H1 (cell line): ENCODE results near the gene GNLY. TPM values are rescaled to one million over a fixed set of nuclear protein-coding genes. Genes with fewer than 3 reads are reported as not detected.

ENCODE experiments used
- polyA plus RNA-seq, 7 experiments: library from polyadenylated mRNA; depleted of rRNA in 3 of 7; stranded (reverse) in 5 of 7; unstranded in 2 of 7; fragments of >200 nt in 5 of 7; fragments of 200-250 nt in 2 of 7; gene quantifications; 1 replicate in 5 of 7; 2 replicates in 1 of 7; 4 replicates in 1 of 7; pipeline versions ENCODE4 v1.2.1 to v1.2.3, GENCODE V29; 2011 to 2013; ENCODE audit warnings: missing spikeins in 2 of 7, mixed read lengths in 2 of 7
- total RNA-seq: library from RNA; stranded (reverse); fragmentation: NEBNext Ultra II Directional; extraction: Animal tissue kit (Norgen Biotek cat#: 25700); gene quantifications from 2 replicates; pipeline ENCODE4 v1.2.1, GENCODE V29; 2021
- TF ChIP-seq, protein P1 (sequence below): fragments of 300-600 bp; sonication (generic); IDR thresholded peaks from 2 replicates; pipeline ENCODE4 v1.7.1; 2012; ENCODE audit warnings: low read length, moderate library complexity, mild to moderate bottlenecking, inconsistent platforms; ENCODE audit not compliant: insufficient replicate concordance

GNLY gene
- total and polyA plus RNA-seq, 2 of the 8 experiments (the other 6 are each of a cell fraction or from before 2014, with no cell fraction given), result 0.03 TPM; not detected in 1

DNA sequence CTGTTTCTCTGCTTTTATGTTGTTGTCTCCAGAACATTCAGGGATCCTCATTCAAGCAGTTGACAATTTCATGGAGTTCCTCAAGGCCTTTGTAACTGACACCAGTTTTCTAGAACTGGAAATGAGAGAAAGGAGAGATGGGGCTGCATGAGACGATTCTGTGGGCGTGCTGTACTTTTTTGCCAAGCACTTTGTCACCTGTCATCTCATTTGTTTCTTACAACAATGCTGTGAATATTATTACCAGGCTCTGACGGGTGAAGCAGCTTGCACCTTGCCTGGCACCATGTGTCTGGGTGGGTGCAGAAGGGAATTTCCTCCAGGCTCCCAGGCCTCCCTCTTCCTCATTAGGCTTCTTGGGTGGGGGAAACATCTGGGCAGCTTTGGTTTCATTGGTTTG lies 37.4 kb downstream of the GNLY start (continued):
- TF ChIP-seq, protein P1, sequence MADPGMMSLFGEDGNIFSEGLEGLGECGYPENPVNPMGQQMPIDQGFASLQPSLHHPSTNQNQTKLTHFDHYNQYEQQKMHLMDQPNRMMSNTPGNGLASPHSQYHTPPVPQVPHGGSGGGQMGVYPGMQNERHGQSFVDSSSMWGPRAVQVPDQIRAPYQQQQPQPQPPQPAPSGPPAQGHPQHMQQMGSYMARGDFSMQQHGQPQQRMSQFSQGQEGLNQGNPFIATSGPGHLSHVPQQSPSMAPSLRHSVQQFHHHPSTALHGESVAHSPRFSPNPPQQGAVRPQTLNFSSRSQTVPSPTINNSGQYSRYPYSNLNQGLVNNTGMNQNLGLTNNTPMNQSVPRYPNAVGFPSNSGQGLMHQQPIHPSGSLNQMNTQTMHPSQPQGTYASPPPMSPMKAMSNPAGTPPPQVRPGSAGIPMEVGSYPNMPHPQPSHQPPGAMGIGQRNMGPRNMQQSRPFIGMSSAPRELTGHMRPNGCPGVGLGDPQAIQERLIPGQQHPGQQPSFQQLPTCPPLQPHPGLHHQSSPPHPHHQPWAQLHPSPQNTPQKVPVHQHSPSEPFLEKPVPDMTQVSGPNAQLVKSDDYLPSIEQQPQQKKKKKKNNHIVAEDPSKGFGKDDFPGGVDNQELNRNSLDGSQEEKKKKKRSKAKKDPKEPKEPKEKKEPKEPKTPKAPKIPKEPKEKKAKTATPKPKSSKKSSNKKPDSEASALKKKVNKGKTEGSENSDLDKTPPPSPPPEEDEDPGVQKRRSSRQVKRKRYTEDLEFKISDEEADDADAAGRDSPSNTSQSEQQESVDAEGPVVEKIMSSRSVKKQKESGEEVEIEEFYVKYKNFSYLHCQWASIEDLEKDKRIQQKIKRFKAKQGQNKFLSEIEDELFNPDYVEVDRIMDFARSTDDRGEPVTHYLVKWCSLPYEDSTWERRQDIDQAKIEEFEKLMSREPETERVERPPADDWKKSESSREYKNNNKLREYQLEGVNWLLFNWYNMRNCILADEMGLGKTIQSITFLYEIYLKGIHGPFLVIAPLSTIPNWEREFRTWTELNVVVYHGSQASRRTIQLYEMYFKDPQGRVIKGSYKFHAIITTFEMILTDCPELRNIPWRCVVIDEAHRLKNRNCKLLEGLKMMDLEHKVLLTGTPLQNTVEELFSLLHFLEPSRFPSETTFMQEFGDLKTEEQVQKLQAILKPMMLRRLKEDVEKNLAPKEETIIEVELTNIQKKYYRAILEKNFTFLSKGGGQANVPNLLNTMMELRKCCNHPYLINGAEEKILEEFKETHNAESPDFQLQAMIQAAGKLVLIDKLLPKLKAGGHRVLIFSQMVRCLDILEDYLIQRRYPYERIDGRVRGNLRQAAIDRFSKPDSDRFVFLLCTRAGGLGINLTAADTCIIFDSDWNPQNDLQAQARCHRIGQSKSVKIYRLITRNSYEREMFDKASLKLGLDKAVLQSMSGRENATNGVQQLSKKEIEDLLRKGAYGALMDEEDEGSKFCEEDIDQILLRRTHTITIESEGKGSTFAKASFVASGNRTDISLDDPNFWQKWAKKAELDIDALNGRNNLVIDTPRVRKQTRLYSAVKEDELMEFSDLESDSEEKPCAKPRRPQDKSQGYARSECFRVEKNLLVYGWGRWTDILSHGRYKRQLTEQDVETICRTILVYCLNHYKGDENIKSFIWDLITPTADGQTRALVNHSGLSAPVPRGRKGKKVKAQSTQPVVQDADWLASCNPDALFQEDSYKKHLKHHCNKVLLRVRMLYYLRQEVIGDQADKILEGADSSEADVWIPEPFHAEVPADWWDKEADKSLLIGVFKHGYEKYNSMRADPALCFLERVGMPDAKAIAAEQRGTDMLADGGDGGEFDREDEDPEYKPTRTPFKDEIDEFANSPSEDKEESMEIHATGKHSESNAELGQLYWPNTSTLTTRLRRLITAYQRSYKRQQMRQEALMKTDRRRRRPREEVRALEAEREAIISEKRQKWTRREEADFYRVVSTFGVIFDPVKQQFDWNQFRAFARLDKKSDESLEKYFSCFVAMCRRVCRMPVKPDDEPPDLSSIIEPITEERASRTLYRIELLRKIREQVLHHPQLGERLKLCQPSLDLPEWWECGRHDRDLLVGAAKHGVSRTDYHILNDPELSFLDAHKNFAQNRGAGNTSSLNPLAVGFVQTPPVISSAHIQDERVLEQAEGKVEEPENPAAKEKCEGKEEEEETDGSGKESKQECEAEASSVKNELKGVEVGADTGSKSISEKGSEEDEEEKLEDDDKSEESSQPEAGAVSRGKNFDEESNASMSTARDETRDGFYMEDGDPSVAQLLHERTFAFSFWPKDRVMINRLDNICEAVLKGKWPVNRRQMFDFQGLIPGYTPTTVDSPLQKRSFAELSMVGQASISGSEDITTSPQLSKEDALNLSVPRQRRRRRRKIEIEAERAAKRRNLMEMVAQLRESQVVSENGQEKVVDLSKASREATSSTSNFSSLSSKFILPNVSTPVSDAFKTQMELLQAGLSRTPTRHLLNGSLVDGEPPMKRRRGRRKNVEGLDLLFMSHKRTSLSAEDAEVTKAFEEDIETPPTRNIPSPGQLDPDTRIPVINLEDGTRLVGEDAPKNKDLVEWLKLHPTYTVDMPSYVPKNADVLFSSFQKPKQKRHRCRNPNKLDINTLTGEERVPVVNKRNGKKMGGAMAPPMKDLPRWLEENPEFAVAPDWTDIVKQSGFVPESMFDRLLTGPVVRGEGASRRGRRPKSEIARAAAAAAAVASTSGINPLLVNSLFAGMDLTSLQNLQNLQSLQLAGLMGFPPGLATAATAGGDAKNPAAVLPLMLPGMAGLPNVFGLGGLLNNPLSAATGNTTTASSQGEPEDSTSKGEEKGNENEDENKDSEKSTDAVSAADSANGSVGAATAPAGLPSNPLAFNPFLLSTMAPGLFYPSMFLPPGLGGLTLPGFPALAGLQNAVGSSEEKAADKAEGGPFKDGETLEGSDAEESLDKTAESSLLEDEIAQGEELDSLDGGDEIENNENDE, result no peak
